ENCODE measurements around the gene PLCB1. TPM values are rescaled to one million over a fixed set of nuclear protein-coding genes. Genes with fewer than 3 reads are reported as not detected.

PLCB1 gene
- total and polyA plus RNA-seq, 2 experiments from 2014 or later, result 8.0 to 17.6 TPM

GRCh38 chr20:8671370-8671961, 539.4 kb downstream of the PLCB1 start:
- no peaks in the 10 kb centered on the region for H3K36me3 ChIP-seq
- H3K27me3 ChIP-seq, result no peaks in the 10 kb centered on the region
- no peaks in the 10 kb centered on the region for H3K9me3 ChIP-seq (ENCODE audit: low read depth)
- H3K27ac ChIP-seq, result no peak overlapping the region
- no peak for DNase-seq (ENCODE audit: low read depth in 1 of 2, low spot score in 1 of 2)
- H3K4me1 ChIP-seq (ENCODE audit: low read depth), result no peaks in the 10 kb centered on the region
- no peak for TF ChIP-seq CTCF (IDR thresholded peaks at IDR 0.05; ENCODE audit: low read depth, low read length)
- no peak overlapping the region for H3K4me3 ChIP-seq

- H3K4me1 ChIP-seq (ENCODE audit: low read depth), result no peaks in the 10 kb centered on the region
- no peak for TF ChIP-seq CTCF (IDR thresholded peaks at IDR 0.05; ENCODE audit: low read depth, low read length)
- no peak overlapping the region for H3K27ac ChIP-seq
- DNase-seq (ENCODE audit: low read depth in 1 of 2, low spot score in 1 of 2), result no peak
- no peak overlapping the region for H3K4me3 ChIP-seq
- no peaks in the 10 kb centered on the region for H3K27me3 ChIP-seq
- no peaks in the 10 kb centered on the region for H3K9me3 ChIP-seq (ENCODE audit: low read depth)
- no peaks in the 10 kb centered on the region for H3K36me3 ChIP-seq
Observed at GRCh38 chr20:8673116-8673515, 541.0 kb downstream of the PLCB1 start.

GRCh38 chr20:8675896-8676295, 543.8 kb downstream of the PLCB1 start:
- no peak overlapping the region for H3K27ac ChIP-seq
- TF ChIP-seq CTCF (IDR thresholded peaks at IDR 0.05; ENCODE audit: low read depth, low read length), result no peak
- H3K9me3 ChIP-seq (ENCODE audit: low read depth), result no peaks in the 10 kb centered on the region
- H3K36me3 ChIP-seq, result no peaks in the 10 kb centered on the region
- no peak overlapping the region for H3K4me3 ChIP-seq
- no peak for DNase-seq (ENCODE audit: low read depth in 1 of 2, low spot score in 1 of 2)
- no peaks in the 10 kb centered on the region for H3K27me3 ChIP-seq
- no peaks in the 10 kb centered on the region for H3K4me1 ChIP-seq (ENCODE audit: low read depth)

- Histone ChIP-seq H3K4me3 (no peak overlapping the region), H3K27me3 (no peaks in the 10 kb centered on the region), H3K27ac (no peak overlapping the region), H3K36me3 (no peaks in the 10 kb centered on the region), H3K4me1 (ENCODE audit: low read depth) (no peaks in the 10 kb centered on the region), H3K9me3 (ENCODE audit: low read depth) (no peaks in the 10 kb centered on the region)
- no peak for TF ChIP-seq CTCF (IDR thresholded peaks at IDR 0.05; ENCODE audit: low read depth, low read length)
- no peak for DNase-seq (ENCODE audit: low read depth in 1 of 2, low spot score in 1 of 2)
Observed at GRCh38 chr20:8678098-8678776, 546.2 kb downstream of the PLCB1 start.

- Histone ChIP-seq H3K27me3 (no peaks in the 10 kb centered on the region), H3K4me1 (ENCODE audit: low read depth) (no peaks in the 10 kb centered on the region), H3K4me3 (no peak overlapping the region), H3K36me3 (no peaks in the 10 kb centered on the region), H3K27ac (no peak overlapping the region), H3K9me3 (ENCODE audit: low read depth) (peaks cover 2% of the 10 kb centered on the region)
- no peak for TF ChIP-seq CTCF (IDR thresholded peaks at IDR 0.05; ENCODE audit: low read depth, low read length)
- no peak for DNase-seq (ENCODE audit: low read depth in 1 of 2, low spot score in 1 of 2)
Observed at GRCh38 chr20:8689337-8689736, 557.3 kb downstream of the PLCB1 start.
